Prostate gland (tissue), 2 donors: ENCODE data around the gene ACYP1.

Experiments
- POLR2A ChIP-seq: fragments of 450-650 bp; IDR thresholded peaks from one replicate; pipeline ENCODE4 v1.6.1; 2016; ENCODE audit warnings: antibody characterized with exemption, mild to moderate bottlenecking
- POLR2AphosphoS5 ChIP-seq: sonication (generic); formaldehyde crosslinking; IDR thresholded peaks from one replicate; pipeline ENCODE4 v1.6.1; 2017; ENCODE audit warnings: antibody characterized with exemption
- TF ChIP-seq, protein P1 (sequence below), 4 experiments: fragments of 200-600 bp in 2 of 4; fragments of 450-650 bp in 2 of 4; sonication (generic) in 2 of 4; IDR thresholded peaks; 1 replicate in 3 of 4; 2 replicates in 1 of 4; pipeline ENCODE4 v1.5.1; 2016 to 2019; ENCODE audit warnings: antibody characterized with exemption in 4 of 4, mild to moderate bottlenecking in 2 of 4, moderate library complexity in 2 of 4

- TF ChIP-seq POLR2A: no peak
- TF ChIP-seq, protein P1, sequence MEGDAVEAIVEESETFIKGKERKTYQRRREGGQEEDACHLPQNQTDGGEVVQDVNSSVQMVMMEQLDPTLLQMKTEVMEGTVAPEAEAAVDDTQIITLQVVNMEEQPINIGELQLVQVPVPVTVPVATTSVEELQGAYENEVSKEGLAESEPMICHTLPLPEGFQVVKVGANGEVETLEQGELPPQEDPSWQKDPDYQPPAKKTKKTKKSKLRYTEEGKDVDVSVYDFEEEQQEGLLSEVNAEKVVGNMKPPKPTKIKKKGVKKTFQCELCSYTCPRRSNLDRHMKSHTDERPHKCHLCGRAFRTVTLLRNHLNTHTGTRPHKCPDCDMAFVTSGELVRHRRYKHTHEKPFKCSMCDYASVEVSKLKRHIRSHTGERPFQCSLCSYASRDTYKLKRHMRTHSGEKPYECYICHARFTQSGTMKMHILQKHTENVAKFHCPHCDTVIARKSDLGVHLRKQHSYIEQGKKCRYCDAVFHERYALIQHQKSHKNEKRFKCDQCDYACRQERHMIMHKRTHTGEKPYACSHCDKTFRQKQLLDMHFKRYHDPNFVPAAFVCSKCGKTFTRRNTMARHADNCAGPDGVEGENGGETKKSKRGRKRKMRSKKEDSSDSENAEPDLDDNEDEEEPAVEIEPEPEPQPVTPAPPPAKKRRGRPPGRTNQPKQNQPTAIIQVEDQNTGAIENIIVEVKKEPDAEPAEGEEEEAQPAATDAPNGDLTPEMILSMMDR (IDR thresholded peaks at IDR 0.05): no peak
- no peak for TF ChIP-seq POLR2AphosphoS5
Observed at GRCh38 chr14:75041613-75042012, 22.2 kb downstream of the ACYP1 start.
